Measurements from ENCODE around the gene FSTL3.
A peak's percentile ranks its signal among the peaks of the same experiment; 100 is the strongest.
"Not testable (repeated sequence)": the region's sequence is repeated elsewhere in the genome, so short reads cannot be mapped to it uniquely, and the experiment has no call there.

Gene FSTL3

GRCh38 chr19:682678-683320, 6.6 kb downstream of the FSTL3 start:
- DNase-seq = no peak

- DNase-seq = no peak
Measured at GRCh38 chr19:685454-685931, 9.3 kb downstream of the FSTL3 start.

- no peak for DNase-seq
Measured at GRCh38 chr19:686589-687297, 10.6 kb downstream of the FSTL3 start.

- DNase-seq = no peak
Measured at GRCh38 chr19:687569-688166, 11.5 kb downstream of the FSTL3 start.

- DNase-seq = no peak
Measured at GRCh38 chr19:688214-688613, 12.0 kb downstream of the FSTL3 start.

GRCh38 chr19:688992-689391, 12.8 kb downstream of the FSTL3 start:
- DNase-seq = no peak

- no peak for DNase-seq
Measured at GRCh38 chr19:690203-690602, 14.0 kb downstream of the FSTL3 start.

- DNase-seq = no peak
Measured at GRCh38 chr19:694481-695351, 18.5 kb downstream of the FSTL3 start.

- no peak for DNase-seq
Measured at GRCh38 chr19:695352-695949, 19.3 kb downstream of the FSTL3 start, which contains the start of gene PRSS57. TSS of gene PRSS57 (minus strand) at chr19:695452. CDS start at chr19:695430, 22 bp downstream.

GRCh38 chr19:698529-698928, 22.3 kb downstream of the FSTL3 start:
- DNase-seq = not testable (repeated sequence)

GRCh38 chr19:699885-700284, 23.7 kb downstream of the FSTL3 start:
- DNase-seq = not testable (repeated sequence)

- DNase-seq = not testable (repeated sequence)
Measured at GRCh38 chr19:702847-703246, 26.7 kb downstream of the FSTL3 start.

GRCh38 chr19:703329-703650, 27.1 kb downstream of the FSTL3 start:
- no peak for DNase-seq

- no peak for DNase-seq
Measured at GRCh38 chr19:703651-704446, 27.7 kb downstream of the FSTL3 start.

- no peak for DNase-seq
Measured at GRCh38 chr19:704447-704741, 28.2 kb downstream of the FSTL3 start.

GRCh38 chr19:708154-709143, 32.3 kb downstream of the FSTL3 start, which contains the start of gene PALM:
TSS of gene PALM (plus strand) at chr19:708935. CDS start at chr19:709147, 212 bp downstream.
- DNase-seq = peak; percentile 11

- no peak for DNase-seq
Measured at GRCh38 chr19:709196-709964, 33.2 kb downstream of the FSTL3 start.

- DNase-seq = peak; percentile 21
Measured at GRCh38 chr19:709965-710571, 33.9 kb downstream of the FSTL3 start.

GRCh38 chr19:710767-711166, 34.6 kb downstream of the FSTL3 start:
- peak; percentile 41 for DNase-seq

Measured in NCI-H2171 treated with DMSO at 0.1 percent for 48 hours (cell line).